Measurements from ENCODE around the gene JRKL. TPM values are rescaled to one million over a fixed set of nuclear protein-coding genes. Genes with fewer than 3 reads are reported as not detected.

Gene JRKL
- total and polyA plus RNA-seq, 11 donors, result 2.6 to 8.3 (median 5.4) TPM

GRCh38 chr11:96366024-96366423, 23.8 kb upstream of the JRKL start:
- Histone ChIP-seq H3K27ac (no peak overlapping the region), H3K36me3 (peaks cover 0 to 89% (median 77%) of the 10 kb centered on the region in 9 donors), H3K4me3 (no peak overlapping the region), H3K9me3 (peaks cover 0 to 9% (median 2%) of the 10 kb centered on the region in 12 donors), H3K27me3 (no peaks in the 10 kb centered on the region), H3K4me1 (no peaks in the 10 kb centered on the region)
- intact Hi-C loops (cut with DNase I), result no loop called here
- 78 to 86% (median 82%) methylated on average over 1 of the region's 1 CpG for WGBS, 4 donors
- no peak for TF ChIP-seq CTCF (IDR thresholded peaks at IDR 0.05)
- no peak for TF ChIP-seq POLR2A (IDR thresholded peaks at IDR 0.05)
- no peak for DNase-seq
- no peak for ATAC-seq

- Histone ChIP-seq H3K4me3 (no peak overlapping the region), H3K27ac (no peak overlapping the region), H3K9me3 (peaks cover 0 to 9% (median 2%) of the 10 kb centered on the region in 12 donors), H3K4me1 (no peaks in the 10 kb centered on the region), H3K27me3 (no peaks in the 10 kb centered on the region), H3K36me3 (peaks cover 0 to 91% (median 82%) of the 10 kb centered on the region in 9 donors)
- no peak for DNase-seq
- 95 to 99% (median 97%) methylated on average over 2 of the region's 2 CpGs for whole genome bisulfite sequencing, 4 donors
- no peak for TF ChIP-seq POLR2A (IDR thresholded peaks at IDR 0.05)
- TF ChIP-seq CTCF (IDR thresholded peaks at IDR 0.05), result no peak
- intact Hi-C loops (cut with DNase I), result no loop called here
- no peak for ATAC-seq
Measured at GRCh38 chr11:96367342-96367741, 22.5 kb upstream of the JRKL start.

GRCh38 chr11:96373826-96374225, 16.0 kb upstream of the JRKL start:
- no peaks in the 10 kb centered on the region for H3K4me1 ChIP-seq
- peaks cover 0 to 80% (median 46%) of the 10 kb centered on the region in 9 donors for H3K36me3 ChIP-seq
- intact Hi-C loops (cut with DNase I), result no loop called here
- H3K27me3 ChIP-seq, result no peaks in the 10 kb centered on the region
- no peak overlapping the region for H3K4me3 ChIP-seq
- no peak for ATAC-seq
- DNase-seq, result no peak
- no peaks in the 10 kb centered on the region for H3K9me3 ChIP-seq
- WGBS, 4 donors, result 93 to 96% (median 95%) methylated on average over 4 of the region's 4 CpGs
- H3K27ac ChIP-seq, result no peak overlapping the region
- TF ChIP-seq POLR2A (IDR thresholded peaks at IDR 0.05) (no peak), CTCF (IDR thresholded peaks at IDR 0.05) (no peak)

DNA sequence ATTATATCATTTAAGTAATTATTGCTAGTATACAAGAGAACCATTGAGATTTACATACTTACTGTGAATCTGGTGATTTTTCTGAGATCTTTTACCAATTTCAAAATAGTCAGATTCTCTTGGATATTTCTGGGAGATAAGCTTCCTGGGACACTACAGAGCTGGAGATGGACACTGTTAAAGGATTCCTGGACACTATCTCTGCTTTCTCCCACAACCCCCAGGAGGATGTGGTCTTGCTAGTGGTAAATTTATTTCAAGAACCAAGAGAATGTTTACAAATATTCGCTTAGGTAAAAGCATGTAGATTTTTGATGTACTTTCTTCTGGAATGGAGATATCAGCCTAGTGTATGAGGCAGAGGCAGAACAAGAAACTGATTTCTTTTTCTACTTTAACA, 13.0 kb upstream of the JRKL start:
- WGBS, 4 donors, result 83 to 92% (median 88%) methylated on average over 1 of the region's 1 CpG
- no peaks in the 10 kb centered on the region for H3K4me1 ChIP-seq
- TF ChIP-seq POLR2A (IDR thresholded peaks at IDR 0.05) (no peak), CTCF (IDR thresholded peaks at IDR 0.05) (no peak)
- DNase-seq, result no peak
- no peak for ATAC-seq
- no peaks in the 10 kb centered on the region for H3K9me3 ChIP-seq
- H3K36me3 ChIP-seq, result peaks cover 0 to 80% (median 39%) of the 10 kb centered on the region in 9 donors
- no peak overlapping the region for H3K27ac ChIP-seq
- intact Hi-C loops (cut with DNase I), result no loop called here
- no peaks in the 10 kb centered on the region for H3K27me3 ChIP-seq
- no peak overlapping the region for H3K4me3 ChIP-seq
